Endometrial microvascular endothelial cells (primary cell): ENCODE data around the gene TBCD. TPM values are rescaled to one million over a fixed set of nuclear protein-coding genes. Genes with fewer than 3 reads are reported as not detected.
"Not testable (repeated sequence)": the region's sequence is repeated elsewhere in the genome, so short reads cannot be mapped to it uniquely, and the experiment has no call there.

ENCODE experiments used
- in situ Hi-C: cut with HindIII; loops from 2 replicates; pipeline ENCODE4 v1.10.0; 2017; ENCODE audit warnings: low sequenced_read_pairs, low pct_unique_long_range_greater_than_20kb; ENCODE audit errors: inconsistent ontology term
- total RNA-seq: library from RNA; depleted of rRNA; stranded (reverse); fragments of >200 nt; gene quantifications from one replicate; pipeline ENCODE4 v1.2.3, GENCODE V29; 2015; ENCODE audit errors: inconsistent ontology term

The TBCD gene
- total RNA-seq, 1 donor from 2014 or later: 88.0 TPM

DNA sequence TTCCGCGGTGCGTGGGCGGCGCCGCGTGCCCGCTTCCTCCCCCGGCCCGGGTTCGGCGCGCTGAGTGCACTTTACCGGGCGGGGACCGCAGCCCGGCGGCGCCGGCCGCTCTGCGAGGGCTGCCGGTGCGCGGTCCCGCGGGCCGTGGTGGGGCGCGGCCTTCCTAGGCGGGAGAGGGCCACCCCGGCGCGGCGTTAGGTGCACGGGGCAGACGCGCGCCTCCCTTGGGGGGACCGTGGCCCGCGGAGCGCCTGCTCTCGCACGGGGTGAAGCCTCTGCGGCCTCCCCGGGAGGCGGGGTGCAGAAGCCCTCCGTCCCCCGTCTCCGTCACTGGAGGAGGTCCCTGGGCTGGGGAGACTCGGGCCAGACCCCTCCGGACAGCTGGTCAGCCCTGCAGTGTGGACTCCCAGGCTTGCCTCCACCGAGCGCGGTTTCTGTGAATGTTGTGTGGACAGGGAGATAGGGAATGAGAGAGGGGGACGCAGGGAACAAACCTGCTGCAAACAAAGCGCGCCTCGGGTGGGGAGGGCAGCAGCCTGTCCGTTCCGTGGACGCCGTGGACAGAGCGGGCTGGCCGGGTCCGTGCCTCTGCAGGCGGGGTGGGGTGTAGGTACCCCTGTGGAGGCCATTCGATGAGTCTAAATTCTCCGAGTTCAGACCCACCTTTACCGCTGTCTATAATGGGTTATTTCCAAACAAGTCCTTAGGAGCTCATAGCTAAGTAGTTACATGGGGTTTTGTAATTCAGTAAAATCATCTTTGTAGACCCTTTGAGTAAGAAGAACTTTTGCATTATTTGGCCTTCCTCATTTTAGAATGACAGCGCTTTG, 721 bp downstream of the TBCD start:
- in situ Hi-C loops: no loop called here

DNA sequence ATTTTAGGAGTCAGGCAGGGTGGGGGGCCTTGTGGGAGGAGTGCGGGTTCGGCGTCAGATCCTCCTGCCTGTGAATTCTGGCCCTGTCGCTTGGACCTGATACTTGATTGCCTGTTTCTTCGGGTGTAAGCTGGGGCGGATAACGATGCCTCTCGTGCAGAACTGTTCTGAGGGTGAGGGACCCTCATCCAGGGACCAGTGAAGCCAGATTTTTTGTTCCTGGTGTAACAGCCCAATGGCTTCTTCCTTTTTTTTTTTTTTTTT, 1.3 kb downstream of the TBCD start:
- in situ Hi-C loops: no loop called here

DNA sequence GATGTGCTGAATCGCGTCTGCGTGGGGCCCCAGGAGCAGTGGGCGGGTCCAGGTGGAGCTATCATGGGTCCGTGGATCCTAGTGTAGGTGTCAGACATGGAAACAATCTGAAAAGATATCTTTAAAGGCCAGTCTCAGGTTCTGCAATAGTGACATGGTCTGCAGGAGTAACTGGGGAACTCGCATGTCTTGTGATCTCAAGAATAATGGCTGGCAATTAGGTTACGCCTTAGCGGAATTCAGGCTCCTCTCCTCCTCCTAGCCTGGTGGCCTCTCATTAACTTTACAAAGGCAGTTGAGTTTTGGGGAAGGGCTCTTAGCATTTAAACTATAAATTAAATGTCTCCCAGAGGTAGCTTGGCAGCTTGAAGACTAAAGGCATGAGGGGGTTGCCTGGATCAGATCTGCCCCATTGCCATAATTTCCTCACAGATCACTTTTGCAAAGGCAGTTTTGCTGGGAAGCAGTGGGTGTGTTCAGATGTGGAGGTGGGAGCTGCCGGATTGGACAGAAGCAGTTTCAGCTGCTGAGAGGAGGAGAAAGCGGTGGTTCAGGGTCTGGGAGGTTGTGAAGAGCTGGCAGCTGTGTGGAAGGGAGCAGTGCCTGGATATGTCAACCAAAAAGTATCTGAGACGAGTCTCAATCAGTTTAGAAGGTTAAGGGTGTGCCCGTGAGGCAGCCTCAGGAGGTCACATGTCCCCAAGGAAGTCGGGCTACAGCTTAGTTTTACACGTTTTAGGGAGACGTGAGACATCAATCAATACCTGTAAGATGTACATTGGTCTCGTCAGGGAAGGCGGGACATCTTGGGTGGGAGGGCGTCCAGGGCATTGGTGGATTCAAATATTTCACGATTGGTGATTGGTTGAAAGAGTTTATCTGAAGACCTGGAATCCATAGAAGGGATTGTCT, 2.7 kb downstream of the TBCD start:
- in situ Hi-C loops: no loop called here

DNA sequence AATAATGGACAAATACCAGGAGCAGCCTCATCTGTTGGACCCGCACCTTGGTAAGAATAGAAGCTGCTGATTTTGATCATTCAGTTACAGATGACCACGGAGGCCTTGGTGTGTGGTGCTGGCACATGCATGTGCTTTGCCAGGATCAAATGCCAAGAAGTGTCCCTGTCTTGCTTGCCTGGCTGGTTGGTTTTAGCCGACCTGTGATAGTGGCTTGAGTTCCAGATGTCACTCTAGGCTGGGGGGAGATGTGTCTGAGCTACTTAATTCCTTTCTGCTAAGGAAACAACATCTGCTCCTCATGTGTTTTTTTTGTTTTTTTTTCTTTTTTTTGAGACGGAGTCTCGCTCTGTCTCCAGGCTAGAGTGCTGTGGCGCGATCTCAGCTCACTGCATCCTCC, 4.3 kb downstream of the TBCD start:
- in situ Hi-C loops: no loop called here

DNA sequence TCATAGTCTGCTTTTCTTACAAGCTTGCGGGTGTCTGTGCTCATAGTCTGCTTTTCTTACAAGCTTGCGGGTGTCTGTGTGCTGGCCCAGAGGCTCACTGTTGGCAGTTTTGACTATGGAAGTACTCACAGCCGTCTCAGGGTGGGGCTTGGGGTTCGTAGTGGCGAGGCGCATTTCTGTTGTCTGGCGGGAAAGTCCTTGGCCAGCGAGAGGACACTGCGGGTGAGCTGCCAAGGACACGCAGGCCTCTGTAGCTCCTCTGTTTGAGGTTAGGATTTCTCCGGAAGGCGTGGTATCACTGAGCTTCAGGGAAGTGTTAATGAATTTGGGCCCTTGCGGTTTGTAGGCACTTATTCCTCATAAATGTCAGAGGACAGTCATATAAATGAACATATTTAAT, 13.5 kb downstream of the TBCD start:
- in situ Hi-C loops: no loop called here

DNA sequence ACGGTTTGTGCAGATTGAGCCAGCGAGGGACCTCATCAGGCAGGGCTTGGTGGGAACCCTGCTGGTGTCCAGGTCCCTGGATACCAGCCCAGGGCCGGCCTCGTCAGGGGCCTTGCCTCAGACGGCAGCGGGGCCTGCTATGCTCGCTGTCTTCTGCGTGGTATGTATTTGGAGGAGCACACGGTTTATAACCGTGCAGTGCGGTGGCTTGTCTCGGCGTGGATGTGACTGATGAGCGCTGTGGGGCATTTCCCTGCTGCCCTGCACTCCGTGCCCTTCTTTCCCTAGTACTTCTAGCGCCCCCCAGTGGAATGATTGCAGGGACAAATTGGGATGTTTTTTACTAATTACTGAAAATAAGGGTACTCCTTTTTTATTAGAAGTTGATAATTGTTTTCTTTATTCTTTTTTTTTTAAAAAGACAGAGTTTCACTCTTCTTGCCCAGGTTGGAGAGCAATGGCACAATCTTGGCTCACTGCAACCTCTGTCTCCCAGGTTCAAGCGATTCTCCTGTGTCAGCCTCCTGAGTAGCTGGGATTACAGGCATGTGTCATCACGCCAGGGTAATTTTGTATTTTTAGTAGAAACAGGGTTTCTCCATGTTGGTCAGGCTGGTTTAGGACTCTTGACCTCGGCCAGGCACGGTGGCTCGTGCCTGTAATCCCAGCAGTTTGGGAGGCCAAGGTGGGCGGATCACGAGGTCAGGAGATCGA, 15.3 kb downstream of the TBCD start:
- in situ Hi-C loops: no loop called here

DNA sequence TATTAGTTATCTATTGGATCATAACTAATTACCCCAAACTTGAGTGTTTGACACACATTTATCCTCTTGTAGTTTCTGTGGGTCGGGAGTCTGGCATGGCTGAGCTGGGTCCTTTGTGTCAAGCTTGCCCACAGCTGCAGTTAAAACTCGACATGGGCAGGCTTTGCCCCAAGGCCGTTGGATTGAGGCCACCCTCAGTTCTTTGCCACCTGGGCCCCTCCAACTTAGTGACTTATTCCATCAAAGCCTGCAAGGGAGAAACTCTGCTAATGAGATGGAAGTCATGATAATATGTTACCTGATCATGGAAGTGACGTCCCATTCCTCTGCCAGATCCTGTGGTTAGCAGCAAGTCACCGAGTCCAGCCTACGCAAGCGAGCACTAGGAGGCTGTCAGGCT, 17.2 kb downstream of the TBCD start:
- in situ Hi-C loops: no loop called here

DNA sequence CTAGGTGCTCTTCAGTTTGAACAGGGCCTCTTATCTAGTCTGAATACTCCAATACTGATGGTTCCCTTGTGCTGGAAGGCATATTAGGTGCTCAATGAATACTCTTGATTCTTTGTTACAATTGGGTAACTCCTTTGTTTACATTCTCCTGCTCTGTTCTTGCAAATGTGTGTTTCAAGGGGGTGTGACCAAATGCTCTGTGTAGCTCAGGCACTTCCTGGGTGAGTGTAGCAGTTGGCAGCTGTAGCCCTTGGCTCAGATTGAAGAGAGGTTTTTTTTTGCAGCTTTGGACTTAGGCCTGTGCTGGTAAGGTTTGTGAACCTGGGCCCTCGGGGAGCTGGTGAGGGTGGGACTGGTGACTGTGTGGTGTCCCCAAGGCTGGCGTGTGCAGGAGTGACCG, 20.2 kb downstream of the TBCD start:
- in situ Hi-C loops: no loop called here

DNA sequence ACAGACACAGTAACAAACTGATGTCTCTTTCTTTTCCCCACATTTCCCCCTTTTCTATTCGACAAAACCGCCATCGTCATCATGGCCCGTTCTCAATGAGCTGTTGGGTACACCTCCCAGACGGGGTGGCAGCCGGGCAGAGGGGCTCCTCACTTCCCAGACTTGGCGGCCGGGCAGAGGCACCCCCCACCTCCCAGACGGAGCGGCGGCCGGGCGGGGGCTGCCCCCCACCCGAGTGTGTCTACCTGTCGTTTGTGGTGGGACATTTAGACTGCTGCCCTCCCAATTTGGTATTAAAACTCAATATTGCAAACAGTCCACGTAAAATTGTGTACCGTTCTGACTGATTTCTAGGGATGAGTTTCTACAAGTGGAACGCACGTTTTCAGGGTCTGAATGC, 22.6 kb downstream of the TBCD start:
- in situ Hi-C loops: not testable (repeated sequence)

DNA sequence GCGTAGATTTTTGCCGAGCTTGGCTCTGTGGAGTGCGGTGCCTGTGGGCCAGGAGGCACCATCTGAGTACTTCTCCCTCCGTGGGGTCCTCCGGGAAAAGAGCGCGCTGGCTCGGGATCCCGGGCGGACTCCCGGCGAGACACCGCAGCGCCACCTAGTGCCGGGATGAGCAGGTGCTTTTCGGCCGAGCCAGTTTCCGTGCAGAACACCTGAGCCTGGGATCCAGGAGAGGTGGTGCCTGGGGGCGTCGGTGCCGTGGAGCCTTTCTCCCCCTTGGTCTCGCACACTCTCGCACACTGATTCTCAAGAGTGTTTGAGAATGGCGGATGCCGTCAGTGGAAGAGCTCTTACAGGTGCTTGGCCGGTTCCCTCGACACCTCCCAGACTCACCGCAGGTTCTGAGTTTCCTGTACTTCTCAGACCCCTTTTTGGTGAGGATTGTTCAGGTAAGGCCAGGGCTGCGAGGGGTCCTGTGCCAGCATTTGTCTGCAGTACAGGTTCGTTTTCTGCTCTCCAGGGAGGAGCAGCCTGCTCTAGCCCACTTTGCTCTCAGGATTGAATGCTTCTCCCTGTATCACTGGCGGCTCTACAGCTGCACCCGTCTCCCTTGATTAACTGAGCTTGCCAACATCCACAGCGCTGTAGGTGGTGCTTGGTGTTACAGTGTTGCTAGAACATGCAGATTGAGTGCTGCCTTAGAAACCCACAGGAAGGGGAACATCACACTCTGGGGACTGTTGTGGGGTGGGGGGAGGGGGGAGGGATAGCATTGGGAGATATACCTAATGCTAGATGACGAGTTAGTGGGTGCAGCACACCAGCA, 23.3 kb downstream of the TBCD start:
- in situ Hi-C loops: no loop called here

DNA sequence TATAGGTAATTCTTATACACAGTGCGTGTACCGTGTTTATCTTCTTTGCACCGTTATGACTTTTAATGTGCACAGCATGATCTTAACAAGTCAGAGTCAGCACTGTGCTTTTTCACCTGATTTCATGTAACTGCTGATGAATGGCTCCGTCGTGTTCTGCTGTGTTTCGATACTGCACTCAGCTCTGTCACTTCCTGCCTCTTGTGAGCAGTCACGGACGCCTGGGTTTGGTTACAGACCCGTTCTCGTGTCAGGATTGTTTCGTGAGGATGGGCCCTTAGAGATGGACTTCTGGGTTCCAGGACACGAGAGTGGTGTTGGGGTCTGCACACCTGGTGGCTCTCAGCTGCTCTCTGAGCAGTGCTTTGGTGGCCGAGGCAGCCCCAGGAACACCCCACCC, 24.6 kb downstream of the TBCD start:
- in situ Hi-C loops: no loop called here

DNA sequence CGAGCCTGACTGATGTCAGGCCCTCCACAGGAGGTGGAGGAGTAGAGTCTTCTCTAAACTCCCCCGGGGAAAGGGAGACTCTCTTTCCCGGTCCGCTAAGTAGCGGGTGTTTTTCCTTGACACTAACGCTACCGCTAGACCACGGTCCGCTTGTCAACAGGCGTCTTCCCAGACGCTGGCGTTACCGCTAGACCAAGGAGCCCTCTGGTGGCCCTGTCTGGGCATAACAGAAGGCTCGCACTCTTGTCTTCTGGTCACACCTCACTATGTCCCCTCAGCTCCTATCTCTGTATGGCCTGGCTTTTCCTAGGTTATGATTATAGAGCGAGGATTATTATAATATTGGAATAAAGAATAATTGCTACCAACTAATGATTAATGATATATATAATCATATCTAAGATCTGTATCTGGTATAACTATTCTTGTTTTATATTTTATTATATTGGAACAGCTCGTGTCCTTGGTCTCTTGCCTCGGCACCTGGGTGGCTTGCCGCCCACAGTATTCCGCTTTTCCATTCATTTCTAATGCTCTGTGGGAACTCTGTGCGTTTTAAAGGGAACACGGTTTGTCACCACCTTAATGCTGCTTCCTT, 26.0 kb downstream of the TBCD start:
- in situ Hi-C loops: not testable (repeated sequence)

DNA sequence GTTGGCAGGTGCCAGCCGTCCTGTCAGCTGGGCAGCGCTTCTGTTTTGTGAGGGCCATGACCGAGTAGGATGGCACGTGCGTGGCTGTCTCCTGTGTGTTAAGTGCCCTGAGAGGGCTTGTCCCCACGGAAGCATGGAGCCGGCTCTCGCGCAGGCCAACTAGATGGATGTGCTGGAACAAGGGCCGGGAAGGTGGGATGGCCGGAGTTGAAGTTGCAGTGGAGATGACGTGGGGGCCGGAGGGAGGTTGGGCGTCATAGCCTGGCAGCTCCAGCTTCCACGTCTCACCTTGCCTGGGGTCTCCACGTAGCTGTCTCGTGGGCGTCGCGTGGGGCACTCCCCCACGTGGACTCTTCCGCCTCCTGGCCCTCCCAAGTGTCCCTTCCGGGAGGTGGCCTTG, 27.7 kb downstream of the TBCD start:
- in situ Hi-C loops: no loop called here

DNA sequence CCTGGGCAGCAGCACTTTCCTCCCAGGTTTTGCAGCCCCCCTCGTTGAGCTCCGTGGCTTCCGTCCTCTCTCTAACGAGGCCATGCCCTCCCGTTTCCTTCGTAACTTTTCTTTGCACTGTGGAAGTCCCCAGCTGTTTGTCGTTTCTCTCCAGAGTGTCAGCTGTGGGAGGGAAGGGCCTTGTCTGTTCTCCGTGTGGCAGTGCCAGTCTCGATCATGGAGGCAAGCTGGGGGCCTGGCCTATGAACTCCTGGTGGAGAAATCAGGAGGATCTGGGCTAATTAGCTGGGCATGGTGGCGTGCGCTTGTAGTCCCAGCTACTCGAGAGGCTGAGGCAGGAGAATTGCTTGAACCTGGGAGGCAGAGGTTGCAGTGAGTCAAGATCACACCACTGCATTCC, 28.3 kb downstream of the TBCD start:
- in situ Hi-C loops: no loop called here

DNA sequence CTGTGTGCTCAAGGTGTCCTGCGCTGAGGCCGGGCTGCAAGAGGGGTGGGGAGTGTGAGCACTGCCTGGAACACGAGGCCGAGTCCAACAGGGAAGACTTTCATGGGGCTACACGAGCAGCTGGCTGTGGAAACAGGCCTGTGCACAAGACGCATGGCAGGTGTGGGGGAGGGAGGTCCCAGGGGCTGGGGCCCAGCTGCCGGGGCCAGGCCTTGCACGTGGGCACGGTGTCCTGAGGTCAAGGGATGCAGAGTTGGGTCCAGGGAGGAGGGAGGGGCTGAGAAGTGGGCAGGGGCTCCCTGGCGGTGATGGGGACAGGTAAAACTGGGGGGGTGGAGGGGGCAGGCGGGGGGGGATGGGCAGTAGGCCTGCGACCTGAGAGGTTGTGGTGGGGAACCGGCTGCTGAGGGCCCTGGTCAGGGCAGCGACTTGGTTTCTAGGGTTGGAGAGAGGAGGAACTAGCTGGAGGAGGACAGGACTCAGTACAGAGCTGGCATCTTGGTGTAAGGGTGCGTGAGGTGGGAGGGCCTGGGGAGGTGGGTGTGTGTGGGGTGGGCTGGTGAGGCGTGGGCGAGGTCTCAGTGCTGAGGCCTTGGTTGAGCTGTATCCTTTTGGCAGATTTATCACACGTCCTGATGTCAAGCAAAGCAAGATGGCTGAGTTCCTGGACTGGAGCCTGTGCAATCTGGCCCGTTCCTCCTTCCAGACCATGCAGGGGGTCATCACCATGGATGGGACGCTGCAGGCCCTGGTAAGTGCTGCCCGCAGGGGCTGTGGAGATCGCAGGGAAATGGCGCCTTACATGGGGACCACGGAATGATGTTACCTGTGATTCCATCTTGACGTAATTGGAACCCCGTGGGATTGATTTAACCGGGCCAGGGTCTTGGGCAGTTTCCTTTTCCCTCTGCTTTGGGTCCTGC, 29.4 kb downstream of the TBCD start:
- in situ Hi-C loops: no loop called here

DNA sequence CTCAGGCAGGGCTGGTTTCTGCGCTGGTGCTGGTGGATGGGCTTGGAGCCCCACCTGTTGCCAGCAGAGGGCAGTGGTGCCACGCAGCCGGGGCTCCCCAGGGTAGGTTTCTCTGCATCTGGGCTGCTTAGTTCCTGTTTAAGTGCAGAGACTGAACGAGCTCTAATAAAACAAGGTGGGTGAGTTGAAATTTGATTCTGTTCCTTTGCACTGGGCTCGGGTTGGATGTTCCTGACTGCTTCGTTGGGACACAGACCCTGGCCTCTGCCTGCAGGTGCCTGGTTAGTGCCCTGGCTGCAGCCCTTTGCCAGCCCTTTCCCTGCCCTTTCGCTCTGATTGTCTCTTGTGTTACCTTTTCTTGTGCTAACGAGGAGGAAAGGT, 30.0 kb downstream of the TBCD start:
- in situ Hi-C loops: no loop called here

DNA sequence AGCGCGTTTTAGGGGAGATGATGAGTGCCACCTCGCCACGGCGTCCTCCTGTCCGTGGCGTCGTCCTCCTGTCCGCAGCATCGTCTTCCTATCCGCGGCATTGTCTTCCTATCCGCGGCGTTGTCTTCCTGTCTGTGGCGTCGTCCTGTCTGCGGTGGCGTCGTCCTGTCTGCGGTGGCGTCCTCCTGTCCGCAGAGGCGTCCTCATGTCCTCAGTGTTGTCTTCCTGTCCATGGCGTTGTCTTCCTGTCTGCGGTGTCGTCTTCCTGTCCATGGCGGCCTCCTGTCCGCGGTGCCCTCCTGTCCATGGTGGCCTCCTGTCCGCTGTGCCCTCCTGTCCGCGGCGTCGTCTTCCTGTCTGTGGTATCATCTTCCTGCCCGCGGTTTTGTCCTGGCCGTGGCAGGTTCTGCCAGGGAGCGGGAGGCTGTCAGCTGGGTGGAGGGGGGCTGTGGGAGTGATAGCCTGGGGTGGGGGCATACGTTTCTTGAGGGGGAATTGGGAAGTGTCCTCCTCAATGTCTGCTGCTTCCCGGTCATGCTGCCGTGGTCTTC, 30.9 kb downstream of the TBCD start:
- in situ Hi-C loops: no loop called here
